ENCODE measurements around the gene ST8SIA6.
"Not testable (repeated sequence)": the region's sequence is repeated elsewhere in the genome, so short reads cannot be mapped to it uniquely, and the experiment has no call there.

ST8SIA6 gene

GRCh38 chr10:17340144-17340829 is 114.1 kb downstream of the ST8SIA6 start:
- no peak for DNase-seq

GRCh38 chr10:17335065-17335464 is 119.3 kb downstream of the ST8SIA6 start:
- no peak for DNase-seq

- no peak for DNase-seq
These were observed 123.9 kb downstream of the ST8SIA6 start for GRCh38 chr10:17330501-17330900.

- DNase-seq = no peak
These were observed 128.0 kb downstream of the ST8SIA6 start for GRCh38 chr10:17326377-17326776.

GRCh38 chr10:17321957-17322356 is 132.4 kb downstream of the ST8SIA6 start:
- DNase-seq = not testable (repeated sequence)

GRCh38 chr10:17316488-17317170 is 137.8 kb downstream of the ST8SIA6 start:
- DNase-seq = no peak

GRCh38 chr10:17309435-17309834 is 145.0 kb downstream of the ST8SIA6 start:
- DNase-seq = no peak

- no peak for DNase-seq
These were observed 147.3 kb downstream of the ST8SIA6 start for GRCh38 chr10:17307123-17307522.

DNA sequence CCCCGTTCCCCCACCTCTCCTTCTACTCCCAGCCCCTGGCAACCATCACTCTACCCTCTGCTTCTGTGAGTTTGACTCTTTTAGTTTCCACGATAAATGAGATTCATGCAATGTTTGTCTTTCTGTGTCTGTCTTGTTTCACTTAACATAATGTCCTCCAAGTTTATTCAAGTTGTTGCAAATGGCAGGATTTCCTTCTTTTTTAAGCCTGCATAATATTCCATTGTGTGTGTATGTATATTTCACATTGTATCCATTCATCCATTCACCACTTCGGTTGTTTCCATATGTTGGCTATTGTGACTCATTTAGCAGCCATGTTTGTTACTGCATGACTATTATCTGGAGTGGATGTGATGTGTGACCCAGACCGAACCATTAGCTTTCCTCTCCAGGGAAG is 162.0 kb downstream of the ST8SIA6 start:
- DNase-seq = no peak

GRCh38 chr10:17290226-17290625 is 164.2 kb downstream of the ST8SIA6 start:
- DNase-seq = no peak

DNA sequence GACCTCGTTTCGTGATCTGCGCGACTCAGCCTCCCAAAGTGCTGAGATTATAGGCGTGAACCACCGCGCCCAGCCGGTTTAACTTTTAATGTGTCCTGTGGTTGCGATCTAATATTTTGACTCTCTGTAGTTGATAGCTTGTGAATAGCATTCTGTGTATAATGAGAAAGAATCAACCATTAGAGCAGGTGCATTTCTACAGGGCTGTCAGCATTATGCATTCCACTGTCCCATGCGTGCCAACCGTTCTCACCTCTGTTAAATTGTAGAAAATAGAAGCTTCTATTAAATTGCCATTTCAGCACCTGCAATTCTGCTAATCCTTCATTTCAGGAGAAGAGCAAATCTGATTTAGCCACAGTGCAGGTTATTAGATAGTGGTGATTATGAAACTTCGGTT is 164.6 kb downstream of the ST8SIA6 start:
- DNase-seq = no peak

GRCh38 chr10:17286562-17287550 is 167.5 kb downstream of the ST8SIA6 start:
- DNase-seq = no peak

DNA sequence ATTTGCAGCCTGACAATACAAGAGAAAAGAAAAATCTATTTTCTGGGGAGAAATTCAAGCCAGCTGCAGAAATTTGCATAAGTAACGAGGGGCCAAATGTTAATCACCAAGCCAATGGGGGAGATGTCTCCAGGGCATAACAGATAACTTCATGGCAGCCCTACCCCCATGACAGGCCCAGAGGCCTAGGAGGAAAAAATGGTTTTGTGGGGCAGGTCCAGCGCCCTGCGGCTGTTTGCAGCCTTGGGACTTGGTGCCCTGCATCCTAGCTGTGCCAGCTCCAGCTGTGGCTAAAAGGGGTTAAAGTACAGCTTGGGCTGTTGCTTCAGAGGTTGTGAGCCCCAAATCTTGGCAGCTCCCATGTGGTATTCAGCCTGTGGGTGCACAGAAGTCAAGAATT is 172.1 kb downstream of the ST8SIA6 start:
- no peak for DNase-seq

DNA sequence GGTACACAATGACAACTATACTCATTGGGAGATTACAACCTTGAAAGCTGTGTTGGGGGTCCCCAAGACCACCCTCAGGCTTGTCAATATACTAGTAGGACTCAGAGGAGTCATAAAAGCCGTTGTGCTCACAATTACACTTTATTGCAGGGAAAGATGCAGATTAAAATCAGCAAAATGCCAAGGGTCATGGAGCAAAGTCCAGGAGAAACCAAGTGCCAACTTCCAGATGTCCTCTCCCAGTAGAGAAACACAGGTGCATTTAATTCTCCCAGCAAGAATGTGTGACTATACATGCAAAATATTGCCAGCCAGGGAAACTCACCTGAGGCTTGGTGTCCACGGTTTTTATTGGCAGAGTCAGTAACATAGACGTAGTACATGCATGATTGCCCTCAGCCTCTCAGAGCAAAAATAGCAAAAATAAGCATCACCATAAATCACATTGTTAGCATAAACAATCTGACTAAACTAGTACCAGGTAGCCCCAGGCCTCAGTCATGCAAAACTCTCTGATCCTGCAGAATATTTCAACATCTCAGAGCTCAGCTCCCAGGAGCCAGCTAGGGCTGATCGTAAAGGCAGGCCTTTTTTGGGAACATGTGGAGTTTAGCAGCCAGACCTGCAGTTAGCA is 175.7 kb downstream of the ST8SIA6 start:
- DNase-seq = no peak

GRCh38 chr10:17276756-17277424 is 177.5 kb downstream of the ST8SIA6 start:
- DNase-seq = no peak

- no peak for DNase-seq
These were observed 181.0 kb downstream of the ST8SIA6 start for GRCh38 chr10:17273403-17273802.

DNA sequence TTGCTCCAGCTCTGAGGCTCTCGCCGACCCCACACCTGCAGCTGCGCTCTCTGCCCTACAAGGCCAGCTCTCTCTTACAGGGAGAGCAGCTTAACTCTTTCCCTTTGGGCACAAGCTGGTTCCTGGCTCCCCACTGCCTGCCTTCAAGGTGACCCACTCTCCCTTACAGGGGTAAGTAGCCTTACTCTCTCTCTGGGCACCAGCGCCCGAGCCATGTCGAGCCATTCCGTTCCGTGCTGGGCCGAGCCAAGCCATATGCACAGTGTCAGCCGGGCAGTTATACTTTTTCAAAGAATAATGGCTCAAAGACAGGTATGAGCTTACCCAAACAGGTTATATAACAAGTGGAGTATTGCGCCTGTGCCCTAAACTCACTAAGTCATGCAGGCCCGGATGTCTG is 181.7 kb downstream of the ST8SIA6 start:
- DNase-seq = no peak

Measured in activated CD8-positive, alpha-beta memory T cell treated with anti-CD3 and anti-CD28 coated beads for 24 hours (primary cell).